Esophagus muscularis mucosa (tissue), 3 donors: ENCODE measurements around the gene EEF1A1.

Experiments used
- EP300 ChIP-seq: sonication (generic); formaldehyde crosslinking; IDR thresholded peaks from one replicate; pipeline ENCODE4 v1.6.1; 2017; ENCODE audit warnings: antibody characterized with exemption
- TF ChIP-seq, protein P1 (sequence below), 3 experiments: fragments of 200-600 bp in 2 of 3; fragments of 450-650 bp in 1 of 3; sonication (generic) in 2 of 3; IDR thresholded peaks; one replicate each; pipeline ENCODE4 v1.5.1; 2017 to 2019; ENCODE audit warnings: antibody characterized with exemption in 3 of 3, mild to moderate bottlenecking in 2 of 3, moderate library complexity in 1 of 3

DNA sequence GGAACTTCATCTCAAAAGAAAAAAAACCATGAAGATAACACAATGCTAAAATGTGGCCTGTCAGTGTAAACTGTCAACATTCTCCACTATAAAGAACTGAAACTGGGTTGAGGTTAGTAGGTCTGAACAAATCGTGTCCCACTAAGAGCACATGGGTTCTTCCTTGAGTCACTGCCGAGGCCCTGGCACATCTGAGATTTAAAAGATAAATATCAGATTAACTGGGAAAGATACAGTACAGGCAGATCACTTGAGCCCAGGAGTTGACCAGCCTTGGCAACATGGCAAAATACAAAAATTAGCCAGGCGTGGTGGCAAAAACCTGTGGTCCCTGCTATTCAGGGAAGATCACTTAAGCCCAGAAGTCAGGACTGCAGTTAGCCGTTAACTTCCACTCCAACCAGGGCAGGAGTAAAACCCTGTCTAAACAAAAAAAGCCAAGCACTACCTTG is 5.6 kb downstream of the EEF1A1 start:
- no peak for TF ChIP-seq EP300
- TF ChIP-seq, protein P1, sequence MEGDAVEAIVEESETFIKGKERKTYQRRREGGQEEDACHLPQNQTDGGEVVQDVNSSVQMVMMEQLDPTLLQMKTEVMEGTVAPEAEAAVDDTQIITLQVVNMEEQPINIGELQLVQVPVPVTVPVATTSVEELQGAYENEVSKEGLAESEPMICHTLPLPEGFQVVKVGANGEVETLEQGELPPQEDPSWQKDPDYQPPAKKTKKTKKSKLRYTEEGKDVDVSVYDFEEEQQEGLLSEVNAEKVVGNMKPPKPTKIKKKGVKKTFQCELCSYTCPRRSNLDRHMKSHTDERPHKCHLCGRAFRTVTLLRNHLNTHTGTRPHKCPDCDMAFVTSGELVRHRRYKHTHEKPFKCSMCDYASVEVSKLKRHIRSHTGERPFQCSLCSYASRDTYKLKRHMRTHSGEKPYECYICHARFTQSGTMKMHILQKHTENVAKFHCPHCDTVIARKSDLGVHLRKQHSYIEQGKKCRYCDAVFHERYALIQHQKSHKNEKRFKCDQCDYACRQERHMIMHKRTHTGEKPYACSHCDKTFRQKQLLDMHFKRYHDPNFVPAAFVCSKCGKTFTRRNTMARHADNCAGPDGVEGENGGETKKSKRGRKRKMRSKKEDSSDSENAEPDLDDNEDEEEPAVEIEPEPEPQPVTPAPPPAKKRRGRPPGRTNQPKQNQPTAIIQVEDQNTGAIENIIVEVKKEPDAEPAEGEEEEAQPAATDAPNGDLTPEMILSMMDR (IDR thresholded peaks at IDR 0.05) = no peak
